Ishikawa (cell line): ENCODE results near the gene MGMT.

Source experiments
- CEBPB ChIP-seq: IDR thresholded peaks from 2 replicates; pipeline ENCODE4 v1.6.1; 2012
- CREB1 ChIP-seq: IDR thresholded peaks from 2 replicates; pipeline ENCODE4 v1.6.1; 2012; ENCODE audit warnings: low read depth
- EGR1 ChIP-seq: IDR thresholded peaks from 2 replicates; pipeline ENCODE4 v1.6.1; 2012
- EP300 ChIP-seq: IDR thresholded peaks from 2 replicates; pipeline ENCODE4 v1.6.1; 2012; ENCODE audit warnings: borderline replicate concordance
- FOXM1 ChIP-seq: IDR thresholded peaks from 2 replicates; pipeline ENCODE4 v1.6.1; 2012; ENCODE audit warnings: low read depth, borderline replicate concordance
- NFIC ChIP-seq: IDR thresholded peaks from 2 replicates; pipeline ENCODE4 v1.6.1; 2012
- RAD21 ChIP-seq: IDR thresholded peaks from 2 replicates; pipeline ENCODE4 v1.6.1; 2012; ENCODE audit warnings: low read depth
- TAF1 ChIP-seq: IDR thresholded peaks from 2 replicates; pipeline ENCODE4 v1.6.1; 2012; ENCODE audit warnings: low read depth, mild to moderate bottlenecking
- TCF12 ChIP-seq: IDR thresholded peaks from 2 replicates; pipeline ENCODE4 v1.6.1; 2012; ENCODE audit warnings: low read depth
- TEAD4 ChIP-seq: IDR thresholded peaks from 2 replicates; pipeline ENCODE4 v1.6.1; 2012
- USF1 ChIP-seq: IDR thresholded peaks from 2 replicates; pipeline ENCODE4 v1.6.1; 2012
- YY1 ChIP-seq: IDR thresholded peaks from 2 replicates; pipeline ENCODE4 v1.6.1; 2012; ENCODE audit warnings: low read depth
- ZBTB7A ChIP-seq: IDR thresholded peaks from 2 replicates; pipeline ENCODE4 v1.6.1; 2012; ENCODE audit warnings: low read depth
- TF ChIP-seq, protein P1 (sequence below): IDR thresholded peaks from 2 replicates; pipeline ENCODE4 v1.6.1; 2012
- TF ChIP-seq, protein P2 (sequence below): IDR thresholded peaks from 2 replicates; pipeline ENCODE4 v1.6.1; 2012; ENCODE audit warnings: low read depth, mild to moderate bottlenecking

The MGMT gene

GRCh38 chr10:129713659-129714265 lies 246.7 kb downstream of the MGMT start:
- TF ChIP-seq USF1: no peak
- TF ChIP-seq CREB1: no peak
- no peak for TF ChIP-seq ZBTB7A
- no peak for TF ChIP-seq CEBPB
- no peak for TF ChIP-seq FOXM1
- no peak for TF ChIP-seq NFIC
- TF ChIP-seq TCF12: no peak
- TF ChIP-seq, protein P1, sequence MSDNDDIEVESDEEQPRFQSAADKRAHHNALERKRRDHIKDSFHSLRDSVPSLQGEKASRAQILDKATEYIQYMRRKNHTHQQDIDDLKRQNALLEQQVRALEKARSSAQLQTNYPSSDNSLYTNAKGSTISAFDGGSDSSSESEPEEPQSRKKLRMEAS: no peak

GRCh38 chr10:129715805-129716204 lies 248.8 kb downstream of the MGMT start:
- TF ChIP-seq CREB1: no peak
- TF ChIP-seq EGR1: no peak
- no peak for TF ChIP-seq USF1
- TF ChIP-seq NFIC: no peak
- no peak for TF ChIP-seq CEBPB
- no peak for TF ChIP-seq ZBTB7A
- no peak for TF ChIP-seq TCF12
- TF ChIP-seq YY1: no peak
- TF ChIP-seq, protein P2, sequence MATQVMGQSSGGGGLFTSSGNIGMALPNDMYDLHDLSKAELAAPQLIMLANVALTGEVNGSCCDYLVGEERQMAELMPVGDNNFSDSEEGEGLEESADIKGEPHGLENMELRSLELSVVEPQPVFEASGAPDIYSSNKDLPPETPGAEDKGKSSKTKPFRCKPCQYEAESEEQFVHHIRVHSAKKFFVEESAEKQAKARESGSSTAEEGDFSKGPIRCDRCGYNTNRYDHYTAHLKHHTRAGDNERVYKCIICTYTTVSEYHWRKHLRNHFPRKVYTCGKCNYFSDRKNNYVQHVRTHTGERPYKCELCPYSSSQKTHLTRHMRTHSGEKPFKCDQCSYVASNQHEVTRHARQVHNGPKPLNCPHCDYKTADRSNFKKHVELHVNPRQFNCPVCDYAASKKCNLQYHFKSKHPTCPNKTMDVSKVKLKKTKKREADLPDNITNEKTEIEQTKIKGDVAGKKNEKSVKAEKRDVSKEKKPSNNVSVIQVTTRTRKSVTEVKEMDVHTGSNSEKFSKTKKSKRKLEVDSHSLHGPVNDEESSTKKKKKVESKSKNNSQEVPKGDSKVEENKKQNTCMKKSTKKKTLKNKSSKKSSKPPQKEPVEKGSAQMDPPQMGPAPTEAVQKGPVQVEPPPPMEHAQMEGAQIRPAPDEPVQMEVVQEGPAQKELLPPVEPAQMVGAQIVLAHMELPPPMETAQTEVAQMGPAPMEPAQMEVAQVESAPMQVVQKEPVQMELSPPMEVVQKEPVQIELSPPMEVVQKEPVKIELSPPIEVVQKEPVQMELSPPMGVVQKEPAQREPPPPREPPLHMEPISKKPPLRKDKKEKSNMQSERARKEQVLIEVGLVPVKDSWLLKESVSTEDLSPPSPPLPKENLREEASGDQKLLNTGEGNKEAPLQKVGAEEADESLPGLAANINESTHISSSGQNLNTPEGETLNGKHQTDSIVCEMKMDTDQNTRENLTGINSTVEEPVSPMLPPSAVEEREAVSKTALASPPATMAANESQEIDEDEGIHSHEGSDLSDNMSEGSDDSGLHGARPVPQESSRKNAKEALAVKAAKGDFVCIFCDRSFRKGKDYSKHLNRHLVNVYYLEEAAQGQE: no peak
- no peak for TF ChIP-seq TEAD4
- TF ChIP-seq FOXM1: no peak
- no peak for TF ChIP-seq TAF1
- no peak for TF ChIP-seq RAD21
- TF ChIP-seq, protein P1: no peak
- no peak for TF ChIP-seq EP300

- TF ChIP-seq RAD21 (no peak), EGR1 (no peak)
Measured at GRCh38 chr10:129716211-129716681, 249.2 kb downstream of the MGMT start.

GRCh38 chr10:129716881-129717280 lies 249.8 kb downstream of the MGMT start:
- TF ChIP-seq USF1 (no peak), CREB1 (no peak), TEAD4 (no peak), RAD21 (no peak), TAF1 (no peak), ZBTB7A (no peak), NFIC (no peak)
- TF ChIP-seq, protein P2: no peak

- TF ChIP-seq, protein P2: no peak
- no peak for TF ChIP-seq TCF12
- TF ChIP-seq RAD21: no peak
- no peak for TF ChIP-seq YY1
- no peak for TF ChIP-seq EP300
- no peak for TF ChIP-seq NFIC
- no peak for TF ChIP-seq ZBTB7A
- TF ChIP-seq, protein P1: no peak
- no peak for TF ChIP-seq CREB1
- TF ChIP-seq FOXM1: no peak
Measured at GRCh38 chr10:129717816-129718547, 250.9 kb downstream of the MGMT start.
